K562 (cell line): ENCODE data around the gene UQCR11. TPM values are rescaled to one million over a fixed set of nuclear protein-coding genes. Genes with fewer than 3 reads are reported as not detected.
A peak's percentile ranks its signal among the peaks of the same experiment; 100 is the strongest.

ENCODE experiments used
- ASH1L ChIP-seq: fragments of 450-650 bp; IDR thresholded peaks from 2 replicates; pipeline ENCODE4 v1.6.1; 2018; ENCODE audit warnings: borderline replicate concordance, mild to moderate bottlenecking, low read depth; ENCODE audit not compliant: partially characterized antibody
- FOXJ3 ChIP-seq: sonication (generic); formaldehyde crosslinking; IDR thresholded peaks from 2 replicates; pipeline ENCODE4 v1.4.0; 2020; ENCODE audit warnings: mild to moderate bottlenecking, missing genetic modification reagents
- NR2F6 ChIP-seq: fragments of 450-650 bp; formaldehyde crosslinking; IDR thresholded peaks from 2 replicates; pipeline ENCODE4 v1.4.0; 2020; ENCODE audit warnings: mild to moderate bottlenecking
- NR4A1 ChIP-seq, 2 experiments: fragments of 250-450 bp in 1 of 2; fragments of 450-650 bp in 1 of 2; sonication (Bioruptor Pico) in 1 of 2; IDR thresholded peaks; 2 replicates each; pipeline versions ENCODE4 v1.4.0 to v1.6.1; 2016 to 2020; ENCODE audit warnings: mild to moderate bottlenecking in 2 of 2, missing compliant biosample characterization in 1 of 2, missing genetic modification characterization in 1 of 2, moderate library complexity in 1 of 2
- PTBP1 ChIP-seq: fragments of 200-400 bp; formaldehyde crosslinking; IDR thresholded peaks from 2 replicates; pipeline ENCODE4 v1.6.1; 2017; ENCODE audit warnings: low read depth, low read length
- SETDB1 ChIP-seq: IDR thresholded peaks from one replicate; pipeline ENCODE4 v1.6.1; 2012; ENCODE audit warnings: low read length, control low read depth, inconsistent platforms
- TSC22D4 ChIP-seq: fragments of 450-650 bp; IDR thresholded peaks from 2 replicates; pipeline ENCODE4 v1.6.1; 2016; ENCODE audit warnings: missing genetic modification characterization, missing biosample characterization, control low read depth
- WHSC1 ChIP-seq: IDR thresholded peaks from one replicate; pipeline ENCODE4 v1.6.1; 2012; ENCODE audit warnings: low read length, control low read depth, inconsistent platforms
- ZNF263 ChIP-seq: sonication (generic); formaldehyde crosslinking; IDR thresholded peaks from 2 replicates; pipeline ENCODE4 v1.8.0; 2022; ENCODE audit warnings: mild to moderate bottlenecking, missing genetic modification reagents, borderline replicate concordance
- ZNF561 ChIP-seq: fragments of 450-650 bp; formaldehyde crosslinking; conservative IDR thresholded peaks from 2 replicates; pipeline ENCODE4 v1.4.0; 2020; ENCODE audit warnings: mild to moderate bottlenecking, moderate library complexity
- polyA plus RNA-seq, 8 experiments: library from polyadenylated mRNA; depleted of rRNA in 4 of 8; stranded (reverse) in 5 of 8; unstranded in 3 of 8; fragments of >200 nt; fragmentation: Nextera tagmentation in 2 of 8; fragmentation: Illumina TruSeq in 1 of 8; extraction: Ambion mirVana in 2 of 8; extraction: Trizol in 1 of 8; gene quantifications; 2 replicates each; pipeline versions ENCODE4 v1.2.1 to v1.2.3, GENCODE V29; 2011 to 2014; ENCODE audit warnings: inconsistent platforms in 1 of 8, missing spikeins in 1 of 8
- total RNA-seq, 7 experiments: library from RNA; depleted of rRNA in 6 of 7; stranded (reverse); fragments of >200 nt in 6 of 7; fragmentation: Illumina TruSeq in 2 of 7; extraction: Trizol in 2 of 7; gene quantifications; 2 replicates each; pipeline versions ENCODE4 v1.2.1 to v1.2.3, GENCODE V29; 2011 to 2021; ENCODE audit warnings: low replicate concordance in 1 of 7
- TF ChIP-seq, protein P1 (sequence below): fragments of 250-450 bp; sonication (Bioruptor Pico); IDR thresholded peaks from 2 replicates; pipeline ENCODE4 v1.4.0; 2020
- TF ChIP-seq, protein P2 (sequence below): fragments of 250-450 bp; sonication (Bioruptor Pico); IDR thresholded peaks from 2 replicates; pipeline ENCODE4 v1.9.0; 2021; ENCODE audit warnings: mild to moderate bottlenecking
- TF ChIP-seq, protein P3 (sequence below): fragments of 250-450 bp; sonication (Bioruptor Pico); IDR thresholded peaks from 2 replicates; pipeline ENCODE4 v1.8.0; 2021; ENCODE audit warnings: mild to moderate bottlenecking, moderate library complexity
- TF ChIP-seq, protein P4 (sequence below): sonication (generic); formaldehyde crosslinking; IDR thresholded peaks from 2 replicates; pipeline ENCODE4 v1.4.0; 2020; ENCODE audit warnings: mild to moderate bottlenecking, missing genetic modification reagents

Gene UQCR11
- total and polyA plus RNA-seq, 9 of the 15 experiments (the other 6 are each of a cell fraction or from before 2014, with no cell fraction given): 57.6 to 394 (median 259) TPM

DNA sequence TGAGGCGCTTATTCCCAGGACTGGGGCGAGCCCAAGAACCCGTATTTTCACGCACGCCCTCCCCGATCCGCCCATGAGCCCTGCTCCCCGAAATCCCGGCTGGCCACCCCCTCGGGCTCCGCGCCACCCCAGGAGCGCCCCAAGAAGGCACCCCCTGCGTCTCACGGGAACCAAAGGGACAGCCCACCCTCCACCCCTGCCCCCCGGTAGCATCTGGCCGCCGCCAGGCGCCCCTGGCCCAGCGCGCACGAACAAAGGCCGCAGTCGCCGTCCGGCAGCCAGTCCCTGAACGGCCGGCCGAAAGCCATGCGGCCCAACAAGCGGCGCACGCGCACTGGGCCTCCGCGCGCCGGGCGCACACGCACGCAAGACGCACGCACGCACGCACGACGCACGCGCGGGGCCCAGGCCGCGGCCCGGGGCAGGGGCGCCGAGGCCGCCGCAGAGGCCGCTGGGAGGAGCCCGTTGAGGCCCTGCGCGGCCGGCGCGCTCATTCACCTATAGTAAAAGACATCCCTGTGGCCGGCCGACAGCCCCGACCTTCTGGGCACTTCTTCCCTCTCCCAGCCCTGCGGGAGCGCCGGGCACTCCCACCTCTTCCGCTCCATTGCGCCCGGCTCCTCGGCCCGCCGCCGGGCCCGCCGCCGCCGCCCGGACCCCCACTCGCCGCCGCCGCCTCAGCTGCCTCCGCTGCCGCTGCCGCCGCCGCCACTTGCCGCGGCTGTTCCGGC lies 13.1 kb downstream of the UQCR11 start (continued):
- TF ChIP-seq, protein P1, sequence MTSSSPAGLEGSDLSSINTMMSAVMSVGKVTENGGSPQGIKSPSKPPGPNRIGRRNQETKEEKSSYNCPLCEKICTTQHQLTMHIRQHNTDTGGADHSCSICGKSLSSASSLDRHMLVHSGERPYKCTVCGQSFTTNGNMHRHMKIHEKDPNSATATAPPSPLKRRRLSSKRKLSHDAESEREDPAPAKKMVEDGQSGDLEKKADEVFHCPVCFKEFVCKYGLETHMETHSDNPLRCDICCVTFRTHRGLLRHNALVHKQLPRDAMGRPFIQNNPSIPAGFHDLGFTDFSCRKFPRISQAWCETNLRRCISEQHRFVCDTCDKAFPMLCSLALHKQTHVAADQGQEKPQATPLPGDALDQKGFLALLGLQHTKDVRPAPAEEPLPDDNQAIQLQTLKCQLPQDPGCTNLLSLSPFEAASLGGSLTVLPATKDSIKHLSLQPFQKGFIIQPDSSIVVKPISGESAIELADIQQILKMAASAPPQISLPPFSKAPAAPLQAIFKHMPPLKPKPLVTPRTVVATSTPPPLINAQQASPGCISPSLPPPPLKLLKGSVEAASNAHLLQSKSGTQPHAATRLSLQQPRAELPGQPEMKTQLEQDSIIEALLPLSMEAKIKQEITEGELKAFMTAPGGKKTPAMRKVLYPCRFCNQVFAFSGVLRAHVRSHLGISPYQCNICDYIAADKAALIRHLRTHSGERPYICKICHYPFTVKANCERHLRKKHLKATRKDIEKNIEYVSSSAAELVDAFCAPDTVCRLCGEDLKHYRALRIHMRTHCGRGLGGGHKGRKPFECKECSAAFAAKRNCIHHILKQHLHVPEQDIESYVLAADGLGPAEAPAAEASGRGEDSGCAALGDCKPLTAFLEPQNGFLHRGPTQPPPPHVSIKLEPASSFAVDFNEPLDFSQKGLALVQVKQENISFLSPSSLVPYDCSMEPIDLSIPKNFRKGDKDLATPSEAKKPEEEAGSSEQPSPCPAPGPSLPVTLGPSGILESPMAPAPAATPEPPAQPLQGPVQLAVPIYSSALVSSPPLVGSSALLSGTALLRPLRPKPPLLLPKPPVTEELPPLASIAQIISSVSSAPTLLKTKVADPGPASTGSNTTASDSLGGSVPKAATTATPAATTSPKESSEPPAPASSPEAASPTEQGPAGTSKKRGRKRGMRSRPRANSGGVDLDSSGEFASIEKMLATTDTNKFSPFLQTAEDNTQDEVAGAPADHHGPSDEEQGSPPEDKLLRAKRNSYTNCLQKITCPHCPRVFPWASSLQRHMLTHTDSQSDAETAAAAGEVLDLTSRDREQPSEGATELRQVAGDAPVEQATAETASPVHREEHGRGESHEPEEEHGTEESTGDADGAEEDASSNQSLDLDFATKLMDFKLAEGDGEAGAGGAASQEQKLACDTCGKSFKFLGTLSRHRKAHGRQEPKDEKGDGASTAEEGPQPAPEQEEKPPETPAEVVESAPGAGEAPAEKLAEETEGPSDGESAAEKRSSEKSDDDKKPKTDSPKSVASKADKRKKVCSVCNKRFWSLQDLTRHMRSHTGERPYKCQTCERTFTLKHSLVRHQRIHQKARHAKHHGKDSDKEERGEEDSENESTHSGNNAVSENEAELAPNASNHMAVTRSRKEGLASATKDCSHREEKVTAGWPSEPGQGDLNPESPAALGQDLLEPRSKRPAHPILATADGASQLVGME (CRISPR knock-in tag): no peak
- no peak for TF ChIP-seq ASH1L
- TF ChIP-seq, protein P2, sequence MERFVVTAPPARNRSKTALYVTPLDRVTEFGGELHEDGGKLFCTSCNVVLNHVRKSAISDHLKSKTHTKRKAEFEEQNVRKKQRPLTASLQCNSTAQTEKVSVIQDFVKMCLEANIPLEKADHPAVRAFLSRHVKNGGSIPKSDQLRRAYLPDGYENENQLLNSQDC (CRISPR knock-in tag): no peak
- TF ChIP-seq ZNF561 (CRISPR knock-in tag): no peak
- TF ChIP-seq FOXJ3 (CRISPR knock-in tag): no peak
- TF ChIP-seq ZNF263 (CRISPR knock-in tag): no peak
- peak; percentile 75 for TF ChIP-seq SETDB1
- TF ChIP-seq, protein P3, sequence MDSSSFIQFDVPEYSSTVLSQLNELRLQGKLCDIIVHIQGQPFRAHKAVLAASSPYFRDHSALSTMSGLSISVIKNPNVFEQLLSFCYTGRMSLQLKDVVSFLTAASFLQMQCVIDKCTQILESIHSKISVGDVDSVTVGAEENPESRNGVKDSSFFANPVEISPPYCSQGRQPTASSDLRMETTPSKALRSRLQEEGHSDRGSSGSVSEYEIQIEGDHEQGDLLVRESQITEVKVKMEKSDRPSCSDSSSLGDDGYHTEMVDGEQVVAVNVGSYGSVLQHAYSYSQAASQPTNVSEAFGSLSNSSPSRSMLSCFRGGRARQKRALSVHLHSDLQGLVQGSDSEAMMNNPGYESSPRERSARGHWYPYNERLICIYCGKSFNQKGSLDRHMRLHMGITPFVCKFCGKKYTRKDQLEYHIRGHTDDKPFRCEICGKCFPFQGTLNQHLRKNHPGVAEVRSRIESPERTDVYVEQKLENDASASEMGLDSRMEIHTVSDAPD (CRISPR knock-in tag): no peak
- TF ChIP-seq, protein P4, sequence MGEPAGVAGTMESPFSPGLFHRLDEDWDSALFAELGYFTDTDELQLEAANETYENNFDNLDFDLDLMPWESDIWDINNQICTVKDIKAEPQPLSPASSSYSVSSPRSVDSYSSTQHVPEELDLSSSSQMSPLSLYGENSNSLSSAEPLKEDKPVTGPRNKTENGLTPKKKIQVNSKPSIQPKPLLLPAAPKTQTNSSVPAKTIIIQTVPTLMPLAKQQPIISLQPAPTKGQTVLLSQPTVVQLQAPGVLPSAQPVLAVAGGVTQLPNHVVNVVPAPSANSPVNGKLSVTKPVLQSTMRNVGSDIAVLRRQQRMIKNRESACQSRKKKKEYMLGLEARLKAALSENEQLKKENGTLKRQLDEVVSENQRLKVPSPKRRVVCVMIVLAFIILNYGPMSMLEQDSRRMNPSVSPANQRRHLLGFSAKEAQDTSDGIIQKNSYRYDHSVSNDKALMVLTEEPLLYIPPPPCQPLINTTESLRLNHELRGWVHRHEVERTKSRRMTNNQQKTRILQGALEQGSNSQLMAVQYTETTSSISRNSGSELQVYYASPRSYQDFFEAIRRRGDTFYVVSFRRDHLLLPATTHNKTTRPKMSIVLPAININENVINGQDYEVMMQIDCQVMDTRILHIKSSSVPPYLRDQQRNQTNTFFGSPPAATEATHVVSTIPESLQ (CRISPR knock-in tag): no peak
- TF ChIP-seq PTBP1: no peak
- TF ChIP-seq NR2F6 (CRISPR knock-in tag): no peak
- TF ChIP-seq WHSC1: no peak
- TF ChIP-seq TSC22D4 (tag): no peak
- no peak; the same call in 1 of the 2 replicates for TF ChIP-seq NR4A1 (CRISPR knock-in tag; IDR thresholded peaks at IDR 0.05)
- peak; percentile 33; the same call in 1 of the 2 replicates for TF ChIP-seq NR4A1 (tag; IDR thresholded peaks at IDR 0.05)
